HL-60 (cell line): ENCODE data around the gene PPCDC.

Experiments used
- DNase-seq, 2 experiments: peaks; one replicate each; pipeline ENCODE4 v3.0.0-alpha.2; 2010 to 2020; ENCODE audit warnings: low read depth in 1 of 2, low spot score in 1 of 2
- H3K27ac ChIP-seq: fragments of 250-450 bp; sonication (Bioruptor Pico); replicated peaks from 2 replicates; pipeline ENCODE4 v1.5.1; 2020; ENCODE audit warnings: mild to moderate bottlenecking, moderate library complexity
- H3K27me3 ChIP-seq: fragments of 250-450 bp; sonication (Bioruptor Pico); 2 replicates; pipeline ENCODE4 v1.5.1; 2021; ENCODE audit warnings: mild to moderate bottlenecking, moderate library complexity; ENCODE audit not compliant: insufficient read depth, poor library complexity, severe bottlenecking
- H3K4me3 ChIP-seq: replicated peaks from 2 replicates; pipeline ENCODE4 v1.5.1; 2011; ENCODE audit warnings: mild to moderate bottlenecking, control low read depth, low read length; ENCODE audit not compliant: insufficient read depth
- GABPA ChIP-seq: IDR thresholded peaks from 2 replicates; pipeline ENCODE4 v1.6.1; 2012; ENCODE audit warnings: low read depth
- POLR2AphosphoS5 ChIP-seq: IDR thresholded peaks from 2 replicates; pipeline ENCODE4 v1.6.1; 2012; ENCODE audit warnings: low read depth
- SPI1 ChIP-seq: IDR thresholded peaks from 2 replicates; pipeline ENCODE4 v1.6.1; 2012; ENCODE audit warnings: low read depth, mild to moderate bottlenecking, borderline replicate concordance
- TF ChIP-seq, protein P1 (sequence below): IDR thresholded peaks from 2 replicates; pipeline ENCODE4 v1.6.1; 2012; ENCODE audit warnings: low read depth; ENCODE audit not compliant: insufficient replicate concordance
- TF ChIP-seq, protein P2 (sequence below): IDR thresholded peaks from one replicate; pipeline ENCODE4 v1.5.1; 2011; ENCODE audit warnings: low read length, control low read depth, inconsistent platforms; ENCODE audit not compliant: insufficient read depth

PPCDC gene

DNA sequence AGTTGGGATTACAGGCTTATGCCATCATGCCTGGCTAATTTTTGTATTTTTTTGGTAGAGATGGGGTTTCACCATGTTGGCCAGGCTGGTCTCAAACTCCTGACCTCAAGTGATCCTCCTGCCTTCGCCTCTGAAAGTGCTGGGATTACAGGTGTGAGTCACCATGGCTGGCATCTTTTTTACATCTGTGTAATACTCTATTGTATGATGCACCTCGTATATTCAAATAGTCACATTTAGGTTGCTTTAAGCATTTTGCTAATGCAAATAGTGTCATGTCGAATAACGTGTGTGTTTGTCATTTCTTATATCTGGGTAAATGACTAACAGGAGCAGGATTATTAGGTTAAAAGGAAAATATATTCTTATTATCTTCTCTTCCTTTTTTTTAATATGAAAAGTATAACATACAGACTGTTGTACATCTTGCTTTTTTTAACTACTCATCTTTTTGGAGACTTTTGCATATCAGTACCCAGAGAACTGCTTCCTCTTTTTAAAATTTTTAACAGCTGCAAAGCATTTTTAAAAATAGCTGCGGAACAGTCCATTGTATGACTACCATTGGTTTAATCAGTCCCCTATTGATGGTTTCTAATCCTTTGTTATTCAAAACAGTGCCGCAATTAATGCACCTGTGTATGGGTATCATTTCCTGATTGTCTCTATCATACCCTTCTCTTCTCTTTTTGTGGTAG lies 14.6 kb upstream of the PPCDC start:
- Histone ChIP-seq H3K4me3 (no peak overlapping the region), H3K27ac (no peak overlapping the region), H3K27me3 (no peaks in the 10 kb centered on the region)
- peak in 1 of 2 experiments; percentile 4 for DNase-seq
- no peak for TF ChIP-seq GABPA
- TF ChIP-seq, protein P1, sequence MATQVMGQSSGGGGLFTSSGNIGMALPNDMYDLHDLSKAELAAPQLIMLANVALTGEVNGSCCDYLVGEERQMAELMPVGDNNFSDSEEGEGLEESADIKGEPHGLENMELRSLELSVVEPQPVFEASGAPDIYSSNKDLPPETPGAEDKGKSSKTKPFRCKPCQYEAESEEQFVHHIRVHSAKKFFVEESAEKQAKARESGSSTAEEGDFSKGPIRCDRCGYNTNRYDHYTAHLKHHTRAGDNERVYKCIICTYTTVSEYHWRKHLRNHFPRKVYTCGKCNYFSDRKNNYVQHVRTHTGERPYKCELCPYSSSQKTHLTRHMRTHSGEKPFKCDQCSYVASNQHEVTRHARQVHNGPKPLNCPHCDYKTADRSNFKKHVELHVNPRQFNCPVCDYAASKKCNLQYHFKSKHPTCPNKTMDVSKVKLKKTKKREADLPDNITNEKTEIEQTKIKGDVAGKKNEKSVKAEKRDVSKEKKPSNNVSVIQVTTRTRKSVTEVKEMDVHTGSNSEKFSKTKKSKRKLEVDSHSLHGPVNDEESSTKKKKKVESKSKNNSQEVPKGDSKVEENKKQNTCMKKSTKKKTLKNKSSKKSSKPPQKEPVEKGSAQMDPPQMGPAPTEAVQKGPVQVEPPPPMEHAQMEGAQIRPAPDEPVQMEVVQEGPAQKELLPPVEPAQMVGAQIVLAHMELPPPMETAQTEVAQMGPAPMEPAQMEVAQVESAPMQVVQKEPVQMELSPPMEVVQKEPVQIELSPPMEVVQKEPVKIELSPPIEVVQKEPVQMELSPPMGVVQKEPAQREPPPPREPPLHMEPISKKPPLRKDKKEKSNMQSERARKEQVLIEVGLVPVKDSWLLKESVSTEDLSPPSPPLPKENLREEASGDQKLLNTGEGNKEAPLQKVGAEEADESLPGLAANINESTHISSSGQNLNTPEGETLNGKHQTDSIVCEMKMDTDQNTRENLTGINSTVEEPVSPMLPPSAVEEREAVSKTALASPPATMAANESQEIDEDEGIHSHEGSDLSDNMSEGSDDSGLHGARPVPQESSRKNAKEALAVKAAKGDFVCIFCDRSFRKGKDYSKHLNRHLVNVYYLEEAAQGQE: no peak
- no peak; the same call in 1 of the 2 replicates for TF ChIP-seq SPI1
- TF ChIP-seq POLR2AphosphoS5: no peak
- TF ChIP-seq, protein P2, sequence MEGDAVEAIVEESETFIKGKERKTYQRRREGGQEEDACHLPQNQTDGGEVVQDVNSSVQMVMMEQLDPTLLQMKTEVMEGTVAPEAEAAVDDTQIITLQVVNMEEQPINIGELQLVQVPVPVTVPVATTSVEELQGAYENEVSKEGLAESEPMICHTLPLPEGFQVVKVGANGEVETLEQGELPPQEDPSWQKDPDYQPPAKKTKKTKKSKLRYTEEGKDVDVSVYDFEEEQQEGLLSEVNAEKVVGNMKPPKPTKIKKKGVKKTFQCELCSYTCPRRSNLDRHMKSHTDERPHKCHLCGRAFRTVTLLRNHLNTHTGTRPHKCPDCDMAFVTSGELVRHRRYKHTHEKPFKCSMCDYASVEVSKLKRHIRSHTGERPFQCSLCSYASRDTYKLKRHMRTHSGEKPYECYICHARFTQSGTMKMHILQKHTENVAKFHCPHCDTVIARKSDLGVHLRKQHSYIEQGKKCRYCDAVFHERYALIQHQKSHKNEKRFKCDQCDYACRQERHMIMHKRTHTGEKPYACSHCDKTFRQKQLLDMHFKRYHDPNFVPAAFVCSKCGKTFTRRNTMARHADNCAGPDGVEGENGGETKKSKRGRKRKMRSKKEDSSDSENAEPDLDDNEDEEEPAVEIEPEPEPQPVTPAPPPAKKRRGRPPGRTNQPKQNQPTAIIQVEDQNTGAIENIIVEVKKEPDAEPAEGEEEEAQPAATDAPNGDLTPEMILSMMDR: no peak

DNA sequence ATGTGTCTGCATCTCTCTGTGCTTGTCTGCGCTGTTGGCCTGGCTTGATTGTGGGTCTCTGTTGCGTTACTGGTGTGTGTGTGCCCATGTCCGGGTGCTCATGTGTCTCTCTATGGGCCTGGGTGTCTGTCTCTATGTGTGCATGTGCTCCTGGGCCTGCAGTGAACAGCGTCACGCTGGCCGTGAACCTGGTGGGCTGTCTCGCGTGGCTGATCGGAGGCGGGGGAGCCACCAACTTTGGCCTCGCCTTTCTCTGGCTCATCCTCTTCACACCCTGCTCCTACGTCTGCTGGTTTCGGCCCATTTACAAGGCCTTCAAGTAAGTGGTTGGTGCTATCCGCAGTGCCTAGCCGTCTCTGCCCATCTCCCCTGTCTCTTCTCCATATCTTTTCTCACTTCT lies 7.0 kb upstream of the PPCDC start:
- no peak for DNase-seq
- Histone ChIP-seq H3K4me3 (no peak overlapping the region), H3K27me3 (no peaks in the 10 kb centered on the region), H3K27ac (no peak overlapping the region)
- TF ChIP-seq, protein P1: no peak
- TF ChIP-seq POLR2AphosphoS5: no peak
- no peak for TF ChIP-seq SPI1
- TF ChIP-seq, protein P2: no peak
- TF ChIP-seq GABPA: no peak

DNA sequence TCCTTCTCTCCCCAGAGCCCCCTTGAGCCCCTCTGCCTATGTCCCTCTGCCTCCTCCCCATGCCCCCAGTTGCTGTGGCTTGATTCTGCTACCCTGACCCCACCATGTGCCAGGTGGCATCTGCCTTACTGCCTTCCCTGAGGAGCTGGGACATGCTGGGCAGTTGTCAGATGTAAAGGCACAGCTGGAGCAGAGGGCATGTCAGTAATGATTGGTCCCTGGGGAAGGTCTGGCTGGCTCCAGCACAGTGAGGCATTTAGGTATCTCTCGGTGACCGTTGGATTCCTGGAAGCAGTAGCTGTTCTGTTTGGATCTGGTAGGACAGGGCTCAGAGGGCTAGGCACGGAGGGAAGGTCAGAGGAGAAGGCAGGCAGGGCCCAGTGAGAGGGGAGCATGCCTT lies 3.5 kb upstream of the PPCDC start:
- no peak overlapping the region for H3K4me3 ChIP-seq
- H3K27ac ChIP-seq: no peak overlapping the region
- H3K27me3 ChIP-seq: no peaks in the 10 kb centered on the region
- DNase-seq: no peak
- TF ChIP-seq, protein P1: no peak
- TF ChIP-seq GABPA (no peak), SPI1 (no peak), POLR2AphosphoS5 (no peak)
- TF ChIP-seq, protein P2: no peak
